MG63 (cell line): ENCODE results near the gene CDKL5. TPM values are rescaled to one million over a fixed set of nuclear protein-coding genes. Genes with fewer than 3 reads are reported as not detected.
"Not testable (repeated sequence)": the region's sequence is repeated elsewhere in the genome, so short reads cannot be mapped to it uniquely, and the experiment has no call there.

ENCODE experiments used
- DNase-seq: peaks from one replicate; pipeline ENCODE4 v3.0.0-alpha.2; 2020
- H3K27me3 ChIP-seq: fragments of 250-450 bp; sonication (Bioruptor Pico); 2 replicates; pipeline ENCODE4 v1.5.1; 2020; ENCODE audit warnings: mild to moderate bottlenecking, moderate library complexity
- H3K36me3 ChIP-seq: fragments of 250-450 bp; sonication (Bioruptor Pico); 2 replicates; pipeline ENCODE4 v1.5.1; 2020; ENCODE audit warnings: mild to moderate bottlenecking, moderate library complexity
- H3K4me3 ChIP-seq: fragments of 250-450 bp; sonication (Bioruptor Pico); 2 replicates; pipeline ENCODE4 v1.5.1; 2020; ENCODE audit warnings: mild to moderate bottlenecking, moderate library complexity
- H3K9me3 ChIP-seq: fragments of 250-450 bp; sonication (Bioruptor Pico); 2 replicates; pipeline ENCODE4 v1.5.1; 2020; ENCODE audit warnings: mild to moderate bottlenecking, moderate library complexity
- total RNA-seq: library from RNA; depleted of rRNA; stranded (reverse); fragments of >200 nt; shearing (Covaris generic); gene quantifications from 2 replicates; pipeline ENCODE4 v1.2.3, GENCODE V29; 2014; ENCODE audit warnings: low replicate concordance; rRNA removed

The CDKL5 gene
- not detected in 2 replicates for total RNA-seq

GRCh38 chrX:18425199-18426003, at the start of gene CDKL5:
CDKL5 (plus strand) TSS chrX:18425608; CDS start chrX:18507097, 81,489 bp downstream.
- Histone ChIP-seq H3K36me3 (no peaks in the 10 kb centered on the region), H3K9me3 (no peaks in the 10 kb centered on the region), H3K4me3 (peak within 1 kb of the TSS; percentile 63), H3K27me3 (peaks cover 9% of the 10 kb centered on the region)
- peak; percentile 96 for DNase-seq

- H3K4me3 ChIP-seq = no peak overlapping the region
- H3K9me3 ChIP-seq = no peaks in the 10 kb centered on the region
- no peaks in the 10 kb centered on the region for H3K36me3 ChIP-seq
- H3K27me3 ChIP-seq = no peaks in the 10 kb centered on the region
- peak; percentile 4 for DNase-seq
Observed at GRCh38 chrX:18377796-18378195, 47.6 kb upstream of the CDKL5 start.

DNA sequence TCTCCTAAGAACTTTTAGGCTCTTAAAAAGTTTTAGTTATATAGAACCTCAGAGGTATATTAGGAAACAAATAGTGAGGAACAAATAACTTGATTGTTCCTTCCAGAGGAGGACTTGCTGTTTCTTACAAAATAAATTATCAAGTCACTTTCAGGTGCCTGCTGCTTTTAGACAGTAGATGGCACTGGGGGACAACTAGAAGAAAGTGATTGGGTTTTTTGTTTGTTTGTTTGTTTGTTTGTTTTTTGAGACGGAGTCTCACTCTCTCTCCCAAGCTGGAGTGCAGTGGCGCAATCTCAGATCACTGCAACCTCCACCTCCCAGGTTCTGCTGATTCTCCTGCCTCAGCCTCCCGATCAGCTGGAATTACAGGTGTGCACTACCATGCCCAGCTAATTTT, 35.4 kb upstream of the CDKL5 start:
- H3K4me3 ChIP-seq = no peak overlapping the region
- no peak for DNase-seq
- no peaks in the 10 kb centered on the region for H3K36me3 ChIP-seq
- H3K27me3 ChIP-seq = no peaks in the 10 kb centered on the region
- H3K9me3 ChIP-seq = no peaks in the 10 kb centered on the region

GRCh38 chrX:18390941-18391538, 34.4 kb upstream of the CDKL5 start:
- Histone ChIP-seq H3K9me3 (no peaks in the 10 kb centered on the region), H3K4me3 (no peak overlapping the region), H3K36me3 (no peaks in the 10 kb centered on the region), H3K27me3 (no peaks in the 10 kb centered on the region)
- DNase-seq = no peak

DNA sequence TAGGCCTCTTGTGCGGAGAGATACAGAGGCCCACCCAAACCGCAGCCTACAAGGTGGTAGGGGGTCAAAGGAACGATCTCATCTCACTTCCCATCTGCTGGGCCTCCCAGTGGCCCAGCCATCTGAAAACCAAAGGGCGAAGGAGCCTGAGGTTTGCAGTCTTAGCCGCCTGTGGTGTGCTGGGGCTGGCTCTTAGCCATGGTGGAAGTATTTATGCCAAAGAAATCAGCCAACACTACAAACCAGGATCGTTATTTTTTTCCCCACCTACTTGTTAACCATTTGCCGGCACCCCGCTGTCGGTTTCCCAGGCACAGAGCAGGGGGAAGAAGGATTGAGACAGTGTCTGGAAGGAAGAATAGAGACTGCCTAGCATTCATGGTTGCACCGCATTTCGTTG, 30.9 kb upstream of the CDKL5 start:
- no peaks in the 10 kb centered on the region for H3K9me3 ChIP-seq
- DNase-seq = no peak
- H3K4me3 ChIP-seq = no peak overlapping the region
- H3K36me3 ChIP-seq = no peaks in the 10 kb centered on the region
- H3K27me3 ChIP-seq = no peaks in the 10 kb centered on the region

DNA sequence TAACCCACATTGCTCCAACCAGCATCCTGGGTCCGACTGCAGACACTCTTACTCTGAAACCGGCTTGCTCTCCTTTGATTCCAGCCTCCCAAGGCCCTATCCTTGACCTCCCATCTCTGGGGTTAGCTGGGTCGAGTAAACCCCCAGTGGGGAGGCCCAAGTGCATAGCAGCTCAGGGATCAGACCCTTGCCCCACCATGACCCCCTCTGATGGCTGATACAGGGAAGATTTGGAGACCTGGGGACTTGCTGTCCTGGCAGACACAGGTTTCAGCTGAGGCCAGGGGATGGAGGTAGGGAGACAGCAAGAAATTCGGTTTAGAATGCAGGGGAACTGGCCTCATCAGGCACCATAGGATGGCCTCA, 23.6 kb upstream of the CDKL5 start:
- no peaks in the 10 kb centered on the region for H3K9me3 ChIP-seq
- no peak overlapping the region for H3K4me3 ChIP-seq
- no peaks in the 10 kb centered on the region for H3K36me3 ChIP-seq
- H3K27me3 ChIP-seq = no peaks in the 10 kb centered on the region
- DNase-seq = no peak

DNA sequence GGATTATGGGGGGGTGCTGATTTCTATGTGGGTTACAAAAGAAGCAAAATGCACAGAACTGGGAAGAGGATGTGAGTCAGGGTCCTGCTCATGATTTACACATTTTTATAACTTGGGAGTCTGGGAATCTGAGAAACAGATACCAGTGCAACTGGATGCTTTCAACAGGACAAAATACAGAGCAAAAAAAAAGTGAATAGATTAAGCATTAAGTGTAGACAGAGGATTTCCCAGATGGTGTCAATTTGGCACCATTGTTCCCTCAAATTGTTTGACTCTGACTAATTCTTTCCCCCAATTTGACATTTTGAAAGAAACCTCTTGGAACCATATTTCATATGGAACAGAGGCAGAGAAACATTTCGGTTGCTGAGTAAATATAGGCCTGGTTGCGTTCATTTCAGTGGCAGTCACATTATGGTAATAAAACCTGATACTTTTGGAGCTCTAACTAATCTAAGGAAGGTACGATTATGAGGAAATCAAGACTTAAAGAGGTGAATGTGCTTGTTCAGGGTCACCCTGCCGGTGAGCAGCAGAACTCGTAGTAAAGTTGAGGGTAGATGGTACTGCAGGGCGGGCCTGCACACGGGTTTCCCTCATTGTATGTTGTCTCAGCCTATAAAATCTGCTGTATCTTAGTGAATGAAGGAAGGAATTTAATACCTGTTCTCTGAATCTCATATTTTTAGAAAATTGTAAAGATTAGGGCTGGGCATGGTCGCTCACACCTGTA, 18.7 kb upstream of the CDKL5 start:
- Histone ChIP-seq H3K4me3 (no peak overlapping the region), H3K36me3 (no peaks in the 10 kb centered on the region), H3K9me3 (no peaks in the 10 kb centered on the region), H3K27me3 (no peaks in the 10 kb centered on the region)
- DNase-seq = no peak

- no peak overlapping the region for H3K4me3 ChIP-seq
- no peaks in the 10 kb centered on the region for H3K9me3 ChIP-seq
- H3K36me3 ChIP-seq = no peaks in the 10 kb centered on the region
- no peak for DNase-seq
- no peaks in the 10 kb centered on the region for H3K27me3 ChIP-seq
Observed at GRCh38 chrX:18410038-18410437, 15.4 kb upstream of the CDKL5 start.

DNA sequence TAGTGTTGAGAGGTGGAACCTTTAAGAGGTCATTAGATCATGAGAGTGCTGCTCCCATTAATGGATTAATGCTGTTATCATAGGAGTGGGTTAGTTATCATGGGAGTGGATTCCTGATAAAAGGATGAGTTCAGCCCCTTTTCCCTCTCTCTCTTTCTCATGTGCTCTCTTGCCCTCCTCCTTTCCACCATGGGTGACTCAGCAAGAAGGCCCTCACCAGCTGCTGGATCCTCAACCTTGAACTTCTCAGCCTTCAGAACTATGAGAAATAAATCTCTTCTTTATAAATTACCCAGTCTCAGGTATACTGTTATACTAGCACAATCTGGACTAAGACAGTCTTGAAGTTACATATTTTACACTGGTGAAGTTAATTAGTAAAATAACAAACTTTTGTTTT, 10.0 kb upstream of the CDKL5 start:
- H3K27me3 ChIP-seq = no peaks in the 10 kb centered on the region
- no peak overlapping the region for H3K4me3 ChIP-seq
- no peaks in the 10 kb centered on the region for H3K36me3 ChIP-seq
- no peaks in the 10 kb centered on the region for H3K9me3 ChIP-seq
- DNase-seq = no peak

DNA sequence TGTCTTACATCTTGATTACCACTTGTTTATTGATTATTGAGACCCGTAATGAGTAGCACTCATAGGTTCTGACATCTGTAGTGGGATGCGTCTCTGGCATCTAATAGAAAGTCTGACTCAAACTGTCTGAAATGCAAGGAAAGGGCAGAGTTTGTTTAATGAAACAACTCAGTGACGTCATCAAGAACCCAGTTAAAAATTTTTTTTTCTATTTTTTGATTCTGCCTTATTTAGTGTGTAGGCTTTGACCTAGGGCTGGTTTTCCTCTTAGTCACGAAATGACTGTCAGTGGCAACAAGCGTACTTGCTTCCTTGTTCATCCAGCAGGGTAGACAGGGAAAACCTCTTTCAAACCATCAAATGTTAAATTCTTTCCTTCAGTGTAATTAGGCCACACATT, 3.1 kb upstream of the CDKL5 start:
- Histone ChIP-seq H3K36me3 (no peaks in the 10 kb centered on the region), H3K27me3 (peaks cover 7% of the 10 kb centered on the region), H3K9me3 (no peaks in the 10 kb centered on the region), H3K4me3 (no peak overlapping the region)
- DNase-seq = no peak

GRCh38 chrX:18422886-18423285, 2.5 kb upstream of the CDKL5 start:
- DNase-seq = no peak
- Histone ChIP-seq H3K4me3 (no peak overlapping the region), H3K36me3 (no peaks in the 10 kb centered on the region), H3K9me3 (no peaks in the 10 kb centered on the region), H3K27me3 (peaks cover 7% of the 10 kb centered on the region)

GRCh38 chrX:18424482-18425198, 768 bp upstream of the CDKL5 start:
- Histone ChIP-seq H3K4me3 (peak overlapping the region; percentile 63), H3K9me3 (no peaks in the 10 kb centered on the region), H3K36me3 (no peaks in the 10 kb centered on the region), H3K27me3 (peaks cover 9% of the 10 kb centered on the region)
- peak; percentile 11 for DNase-seq

DNA sequence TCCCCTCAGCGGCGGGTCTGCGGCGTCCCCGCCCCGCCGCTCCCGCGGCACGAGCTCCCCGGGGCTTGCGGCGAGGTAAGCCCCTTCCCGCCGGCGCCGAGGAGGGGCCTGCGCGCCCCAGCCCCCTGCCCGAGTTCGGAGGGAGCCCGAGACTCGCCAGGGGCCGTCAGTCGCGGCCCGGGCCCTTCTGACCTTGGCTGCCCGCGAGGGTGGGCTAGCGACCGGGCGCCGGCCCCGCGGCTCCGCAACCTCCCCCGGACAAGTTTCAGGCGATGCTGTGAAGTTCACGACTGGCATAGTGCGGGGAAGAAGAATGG, 554 bp downstream of the CDKL5 start:
- Histone ChIP-seq H3K27me3 (peaks cover 9% of the 10 kb centered on the region), H3K36me3 (no peaks in the 10 kb centered on the region), H3K4me3 (peak overlapping the region; percentile 63), H3K9me3 (no peaks in the 10 kb centered on the region)
- no peak for DNase-seq

- no peak overlapping the region for H3K4me3 ChIP-seq
- no peaks in the 10 kb centered on the region for H3K9me3 ChIP-seq
- no peaks in the 10 kb centered on the region for H3K36me3 ChIP-seq
- peaks cover 9% of the 10 kb centered on the region for H3K27me3 ChIP-seq
- no peak for DNase-seq
Observed at GRCh38 chrX:18428006-18428405, 2.6 kb downstream of the CDKL5 start.

DNA sequence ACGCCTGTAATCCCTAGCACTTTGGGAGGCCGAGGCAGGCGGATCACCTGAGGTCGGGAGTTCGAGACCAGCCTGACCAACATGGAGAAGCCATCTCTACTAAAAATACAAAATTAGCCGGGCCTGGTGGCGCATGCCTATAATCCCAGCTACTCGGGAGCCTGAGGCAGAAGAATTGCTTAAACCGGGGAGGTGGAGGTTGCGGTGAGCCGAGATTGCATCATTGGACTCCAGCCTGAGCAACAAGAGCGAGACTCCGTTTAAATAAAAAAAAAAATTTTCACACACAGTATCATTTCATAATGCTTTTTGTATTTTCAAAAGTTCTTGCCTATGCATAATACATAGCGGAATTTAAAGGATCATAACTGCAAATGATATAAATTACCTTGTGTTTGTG, 7.9 kb downstream of the CDKL5 start:
- H3K36me3 ChIP-seq, H3K27me3 ChIP-seq, H3K9me3 ChIP-seq, H3K4me3 ChIP-seq, DNase-seq: not testable (repeated sequence)

- no peak for DNase-seq
- Histone ChIP-seq H3K4me3 (no peak overlapping the region), H3K36me3 (no peaks in the 10 kb centered on the region), H3K9me3 (no peaks in the 10 kb centered on the region), H3K27me3 (no peaks in the 10 kb centered on the region)
Observed at GRCh38 chrX:18434896-18435295, 9.5 kb downstream of the CDKL5 start.

- no peaks in the 10 kb centered on the region for H3K36me3 ChIP-seq
- H3K27me3 ChIP-seq = no peaks in the 10 kb centered on the region
- H3K9me3 ChIP-seq = no peaks in the 10 kb centered on the region
- no peak overlapping the region for H3K4me3 ChIP-seq
- DNase-seq = no peak
Observed at GRCh38 chrX:18436017-18436416, 10.6 kb downstream of the CDKL5 start.
